ENCODE measurements around the gene IKZF1. TPM values are rescaled to one million over a fixed set of nuclear protein-coding genes. Genes with fewer than 3 reads are reported as not detected.

The IKZF1 gene
- total RNA-seq, 1 donor from 2014 or later = 44.9 TPM

GRCh38 chr7:50339990-50340500, 35.5 kb downstream of the IKZF1 start:
- H3K36me3 ChIP-seq = no peaks in the 10 kb centered on the region
- no peak overlapping the region for H3K27ac ChIP-seq
- intact Hi-C loops (cut with DNase I) = no loop called here
- no peaks in the 10 kb centered on the region for H3K4me1 ChIP-seq
- no peaks in the 10 kb centered on the region for H3K9me3 ChIP-seq
- DNase-seq (ENCODE audit: extremely low spot score in 2 of 2) = no peak
- TF ChIP-seq POLR2A (IDR thresholded peaks at IDR 0.05) = no peak
- TF ChIP-seq CTCF (IDR thresholded peaks at IDR 0.05) = no peak
- TF ChIP-seq POLR2AphosphoS5 (IDR thresholded peaks at IDR 0.05; ENCODE audit: insufficient read depth in 1 of 2, low read depth in 1 of 2) = no peak
- H3K27me3 ChIP-seq = no peaks in the 10 kb centered on the region
- no peak overlapping the region for H3K4me3 ChIP-seq

- DNase-seq (ENCODE audit: extremely low spot score in 2 of 2) = no peak
- no peak overlapping the region for H3K27ac ChIP-seq
- no peaks in the 10 kb centered on the region for H3K4me1 ChIP-seq
- no peak overlapping the region for H3K4me3 ChIP-seq
- H3K36me3 ChIP-seq = no peaks in the 10 kb centered on the region
- TF ChIP-seq POLR2AphosphoS5 (IDR thresholded peaks at IDR 0.05; ENCODE audit: insufficient read depth in 1 of 2, low read depth in 1 of 2) (no peak), POLR2A (IDR thresholded peaks at IDR 0.05) (no peak), CTCF (IDR thresholded peaks at IDR 0.05) (no peak)
- H3K9me3 ChIP-seq = no peaks in the 10 kb centered on the region
- H3K27me3 ChIP-seq = no peaks in the 10 kb centered on the region
- intact Hi-C loops (cut with DNase I) = no loop called here
Measured at GRCh38 chr7:50341724-50342123, 37.2 kb downstream of the IKZF1 start.

- H3K36me3 ChIP-seq = no peaks in the 10 kb centered on the region
- TF ChIP-seq CTCF (IDR thresholded peaks at IDR 0.05) (no peak), POLR2A (IDR thresholded peaks at IDR 0.05) (no peak), POLR2AphosphoS5 (IDR thresholded peaks at IDR 0.05; ENCODE audit: insufficient read depth in 1 of 2, low read depth in 1 of 2) (peak in 1 of 2 donors; percentile 74)
- DNase-seq (ENCODE audit: extremely low spot score in 2 of 2) = no peak
- H3K4me1 ChIP-seq = no peaks in the 10 kb centered on the region
- no peak overlapping the region for H3K27ac ChIP-seq
- intact Hi-C loops (cut with DNase I) = no loop called here
- H3K9me3 ChIP-seq = no peaks in the 10 kb centered on the region
- H3K4me3 ChIP-seq = no peak overlapping the region
- no peaks in the 10 kb centered on the region for H3K27me3 ChIP-seq
Measured at GRCh38 chr7:50342616-50343114, 38.1 kb downstream of the IKZF1 start.

- H3K27ac ChIP-seq = no peak overlapping the region
- H3K9me3 ChIP-seq = no peaks in the 10 kb centered on the region
- no peak for TF ChIP-seq POLR2AphosphoS5 (IDR thresholded peaks at IDR 0.05; ENCODE audit: insufficient read depth in 1 of 2, low read depth in 1 of 2)
- TF ChIP-seq POLR2A (IDR thresholded peaks at IDR 0.05) = no peak
- no peak for TF ChIP-seq CTCF (IDR thresholded peaks at IDR 0.05)
Measured at GRCh38 chr7:50346545-50347497, 42.3 kb downstream of the IKZF1 start.

GRCh38 chr7:50347693-50348092, 43.2 kb downstream of the IKZF1 start:
- TF ChIP-seq CTCF (IDR thresholded peaks at IDR 0.05) (no peak), POLR2AphosphoS5 (IDR thresholded peaks at IDR 0.05; ENCODE audit: insufficient read depth in 1 of 2, low read depth in 1 of 2) (no peak), POLR2A (IDR thresholded peaks at IDR 0.05) (no peak)
- intact Hi-C loops (cut with DNase I) = no loop called here
- no peaks in the 10 kb centered on the region for H3K9me3 ChIP-seq
- H3K27ac ChIP-seq = no peak overlapping the region
- no peaks in the 10 kb centered on the region for H3K27me3 ChIP-seq
- H3K4me3 ChIP-seq = no peak overlapping the region
- no peak for DNase-seq (ENCODE audit: extremely low spot score in 2 of 2)
- no peaks in the 10 kb centered on the region for H3K36me3 ChIP-seq
- no peaks in the 10 kb centered on the region for H3K4me1 ChIP-seq

More at GRCh38 chr7:50346545-50347497, 42.3 kb downstream of the IKZF1 start:
- Histone ChIP-seq H3K4me3 (no peak overlapping the region), H3K4me1 (no peaks in the 10 kb centered on the region), H3K27me3 (no peaks in the 10 kb centered on the region), H3K36me3 (no peaks in the 10 kb centered on the region)
- DNase-seq (ENCODE audit: extremely low spot score in 2 of 2) = no peak
- intact Hi-C loops (cut with DNase I) = no loop called here
